Measurements from ENCODE around the gene SYT17.

SYT17 gene

DNA sequence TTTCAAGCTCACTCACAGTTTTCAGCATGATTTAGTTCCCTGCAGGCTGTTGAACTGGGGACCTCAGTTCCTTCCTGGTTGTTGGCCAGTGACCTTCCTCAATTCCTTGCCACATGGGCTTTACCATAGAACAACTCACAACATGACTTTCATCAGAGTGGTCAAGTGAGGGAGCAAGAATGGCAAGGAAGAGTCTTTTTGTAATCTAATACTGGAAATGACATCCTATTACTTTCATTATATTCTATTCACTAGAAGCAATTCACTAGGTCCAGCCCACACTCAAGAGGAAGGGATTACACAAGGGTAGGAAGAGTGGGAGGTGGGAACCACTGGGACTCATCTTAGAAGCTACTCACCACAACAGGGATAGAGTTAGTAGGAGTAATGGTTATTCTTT, 57.6 kb downstream of the SYT17 start:
- no peak overlapping the region for H3K4me3 ChIP-seq (ENCODE audit: low read length)

DNA sequence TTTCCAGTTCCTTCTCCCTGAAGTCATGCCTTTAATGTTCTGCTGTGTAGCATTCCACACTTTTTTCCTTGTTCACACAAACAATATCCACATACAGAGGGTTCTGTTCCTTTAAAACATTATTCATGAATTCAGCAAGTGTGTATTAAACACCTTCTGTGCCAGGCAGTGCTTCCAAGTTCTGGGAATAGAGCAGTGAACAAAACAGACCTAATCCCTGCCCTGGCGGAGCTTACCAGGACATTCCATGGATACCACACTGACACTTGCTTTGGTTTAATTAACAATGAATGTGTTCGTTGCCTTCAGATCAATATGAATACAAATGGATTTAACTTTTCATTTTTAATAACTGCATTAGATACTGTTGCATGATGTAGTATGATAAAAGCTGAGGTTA, 59.6 kb downstream of the SYT17 start:
- no peak for TF ChIP-seq EZH2phosphoT487 (IDR thresholded peaks at IDR 0.05; ENCODE audit: low read depth)
- TF ChIP-seq, protein P1, sequence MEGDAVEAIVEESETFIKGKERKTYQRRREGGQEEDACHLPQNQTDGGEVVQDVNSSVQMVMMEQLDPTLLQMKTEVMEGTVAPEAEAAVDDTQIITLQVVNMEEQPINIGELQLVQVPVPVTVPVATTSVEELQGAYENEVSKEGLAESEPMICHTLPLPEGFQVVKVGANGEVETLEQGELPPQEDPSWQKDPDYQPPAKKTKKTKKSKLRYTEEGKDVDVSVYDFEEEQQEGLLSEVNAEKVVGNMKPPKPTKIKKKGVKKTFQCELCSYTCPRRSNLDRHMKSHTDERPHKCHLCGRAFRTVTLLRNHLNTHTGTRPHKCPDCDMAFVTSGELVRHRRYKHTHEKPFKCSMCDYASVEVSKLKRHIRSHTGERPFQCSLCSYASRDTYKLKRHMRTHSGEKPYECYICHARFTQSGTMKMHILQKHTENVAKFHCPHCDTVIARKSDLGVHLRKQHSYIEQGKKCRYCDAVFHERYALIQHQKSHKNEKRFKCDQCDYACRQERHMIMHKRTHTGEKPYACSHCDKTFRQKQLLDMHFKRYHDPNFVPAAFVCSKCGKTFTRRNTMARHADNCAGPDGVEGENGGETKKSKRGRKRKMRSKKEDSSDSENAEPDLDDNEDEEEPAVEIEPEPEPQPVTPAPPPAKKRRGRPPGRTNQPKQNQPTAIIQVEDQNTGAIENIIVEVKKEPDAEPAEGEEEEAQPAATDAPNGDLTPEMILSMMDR (IDR thresholded peaks at IDR 0.05; ENCODE audit: low read depth, low read length) = no peak
- Histone ChIP-seq H3K4me3 (ENCODE audit: low read length) (no peak overlapping the region), H3K9me3 (ENCODE audit: insufficient read depth, low read length) (0 out of 2 replicates have a peak, but pooled peaks cover 2% of the 10 kb centered on the region), H3K79me2 (ENCODE audit: low read length) (no peaks in the 10 kb centered on the region), H3K4me2 (ENCODE audit: low read length) (no peak overlapping the region), H3K9ac (ENCODE audit: low read length) (no peak overlapping the region), H3K4me1 (ENCODE audit: low read length) (peaks cover 17% of the 10 kb centered on the region), H4K20me1 (ENCODE audit: insufficient read depth, low read length) (no peaks in the 10 kb centered on the region), H3K36me3 (replicated peaks; ENCODE audit: low read depth, low read length) (peaks cover 35% of the 10 kb centered on the region), H3K27ac (ENCODE audit: low read length) (no peak overlapping the region), H3K27me3 (ENCODE audit: low read depth, low read length) (no peaks in the 10 kb centered on the region), H2AFZ (ENCODE audit: low read depth, low read length) (no peak overlapping the region)

More for the DNA sequence above, 57.6 kb downstream of the SYT17 start:
- H3K27ac ChIP-seq (ENCODE audit: low read length) = no peak overlapping the region
- no peak overlapping the region for H3K4me2 ChIP-seq (ENCODE audit: low read length)
- H3K79me2 ChIP-seq (ENCODE audit: low read length) = no peaks in the 10 kb centered on the region
- H3K27me3 ChIP-seq (ENCODE audit: low read depth, low read length) = no peaks in the 10 kb centered on the region
- H4K20me1 ChIP-seq (ENCODE audit: insufficient read depth, low read length) = no peaks in the 10 kb centered on the region
- 0 out of 2 replicates have a peak, but pooled peaks cover 2% of the 10 kb centered on the region for H3K9me3 ChIP-seq (ENCODE audit: insufficient read depth, low read length)
- H3K9ac ChIP-seq (ENCODE audit: low read length) = no peak overlapping the region
- no peak overlapping the region for H2AFZ ChIP-seq (ENCODE audit: low read depth, low read length)
- peaks cover 35% of the 10 kb centered on the region for H3K36me3 ChIP-seq (replicated peaks; ENCODE audit: low read depth, low read length)
- H3K4me1 ChIP-seq (ENCODE audit: low read length) = peaks cover 17% of the 10 kb centered on the region
- TF ChIP-seq EZH2phosphoT487 (IDR thresholded peaks at IDR 0.05; ENCODE audit: low read depth) = no peak
- TF ChIP-seq, protein P1 (IDR thresholded peaks at IDR 0.05; ENCODE audit: low read depth, low read length) = no peak

DNA sequence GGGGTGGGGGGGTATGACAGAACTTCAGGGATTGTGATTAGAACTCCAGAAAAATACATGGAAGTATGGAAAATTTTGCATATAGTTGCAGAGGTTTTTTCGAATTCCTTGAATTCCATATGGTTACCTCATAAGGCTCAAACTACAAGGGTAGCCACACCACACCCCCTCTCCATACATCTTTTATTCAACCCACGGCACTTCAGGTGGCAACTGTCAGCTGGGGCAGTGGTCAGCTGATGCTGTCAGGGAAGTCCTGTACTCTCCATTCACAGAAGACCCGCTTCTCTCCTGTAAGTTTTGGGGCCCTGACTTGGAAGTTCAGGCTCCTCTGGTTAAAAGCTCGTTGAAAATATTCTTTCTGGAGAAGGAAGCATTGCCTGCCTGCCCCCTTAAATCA, 60.0 kb downstream of the SYT17 start:
- no peak for TF ChIP-seq EZH2phosphoT487 (IDR thresholded peaks at IDR 0.05; ENCODE audit: low read depth)
- TF ChIP-seq, protein P1 (IDR thresholded peaks at IDR 0.05; ENCODE audit: low read depth, low read length) = no peak
- Histone ChIP-seq H2AFZ (ENCODE audit: low read depth, low read length) (no peak overlapping the region), H3K9ac (ENCODE audit: low read length) (no peak overlapping the region), H4K20me1 (ENCODE audit: insufficient read depth, low read length) (no peaks in the 10 kb centered on the region), H3K36me3 (replicated peaks; ENCODE audit: low read depth, low read length) (peaks cover 35% of the 10 kb centered on the region), H3K27ac (ENCODE audit: low read length) (no peak overlapping the region), H3K9me3 (ENCODE audit: insufficient read depth, low read length) (0 out of 2 replicates have a peak, but pooled peaks cover 2% of the 10 kb centered on the region), H3K4me1 (ENCODE audit: low read length) (peaks cover 14% of the 10 kb centered on the region), H3K27me3 (ENCODE audit: low read depth, low read length) (no peaks in the 10 kb centered on the region), H3K79me2 (ENCODE audit: low read length) (no peaks in the 10 kb centered on the region), H3K4me3 (ENCODE audit: low read length) (no peak overlapping the region), H3K4me2 (ENCODE audit: low read length) (no peak overlapping the region)

DNA sequence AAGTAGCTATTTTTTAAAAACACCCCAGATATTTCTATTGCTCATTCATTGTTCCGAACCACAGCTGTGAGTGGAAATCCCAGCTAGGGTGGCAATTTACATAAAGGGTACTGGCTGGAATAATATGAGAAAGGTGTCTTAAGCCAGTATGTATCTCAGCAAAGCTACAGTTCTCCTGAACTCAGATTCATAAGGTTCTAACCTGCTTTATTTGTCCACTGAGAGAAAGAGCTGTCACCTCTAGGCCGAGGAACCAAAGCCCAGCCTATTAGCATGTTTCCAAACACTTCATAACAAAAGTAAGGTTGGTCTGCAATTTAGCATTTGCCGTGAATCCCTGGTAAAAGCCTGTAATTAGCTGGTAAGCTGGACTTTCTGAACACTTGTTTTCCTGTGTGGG, 60.5 kb downstream of the SYT17 start:
- no peak overlapping the region for H3K27ac ChIP-seq (ENCODE audit: low read length)
- H2AFZ ChIP-seq (ENCODE audit: low read depth, low read length) = no peak overlapping the region
- H3K9me3 ChIP-seq (ENCODE audit: insufficient read depth, low read length) = 0 out of 2 replicates have a peak, but pooled peaks cover 2% of the 10 kb centered on the region
- no peak overlapping the region for H3K4me3 ChIP-seq (ENCODE audit: low read length)
- no peaks in the 10 kb centered on the region for H4K20me1 ChIP-seq (ENCODE audit: insufficient read depth, low read length)
- no peak overlapping the region for H3K9ac ChIP-seq (ENCODE audit: low read length)
- no peak overlapping the region; the same call in 1 of the 2 replicates for H3K4me2 ChIP-seq (ENCODE audit: low read length)
- no peaks in the 10 kb centered on the region for H3K27me3 ChIP-seq (ENCODE audit: low read depth, low read length)
- peaks cover 9% of the 10 kb centered on the region for H3K4me1 ChIP-seq (ENCODE audit: low read length)
- H3K36me3 ChIP-seq (replicated peaks; ENCODE audit: low read depth, low read length) = peaks cover 35% of the 10 kb centered on the region
- no peaks in the 10 kb centered on the region for H3K79me2 ChIP-seq (ENCODE audit: low read length)
- no peak for TF ChIP-seq EZH2phosphoT487 (IDR thresholded peaks at IDR 0.05; ENCODE audit: low read depth)
- TF ChIP-seq, protein P1 (IDR thresholded peaks at IDR 0.05; ENCODE audit: low read depth, low read length) = no peak

Measured in OCI-LY3 (cell line).